Airway epithelial cell (primary cell): ENCODE results near the gene DNAAF1. TPM values are rescaled to one million over a fixed set of nuclear protein-coding genes. Genes with fewer than 3 reads are reported as not detected.

Experiments used
- total RNA-seq: library from RNA; depleted of rRNA; stranded (reverse); fragments of >200 nt; gene quantifications from 2 replicates; pipeline ENCODE4 v1.2.3, GENCODE V29; 2015

Gene DNAAF1
- not detected in 2 replicates for total RNA-seq

DNA sequence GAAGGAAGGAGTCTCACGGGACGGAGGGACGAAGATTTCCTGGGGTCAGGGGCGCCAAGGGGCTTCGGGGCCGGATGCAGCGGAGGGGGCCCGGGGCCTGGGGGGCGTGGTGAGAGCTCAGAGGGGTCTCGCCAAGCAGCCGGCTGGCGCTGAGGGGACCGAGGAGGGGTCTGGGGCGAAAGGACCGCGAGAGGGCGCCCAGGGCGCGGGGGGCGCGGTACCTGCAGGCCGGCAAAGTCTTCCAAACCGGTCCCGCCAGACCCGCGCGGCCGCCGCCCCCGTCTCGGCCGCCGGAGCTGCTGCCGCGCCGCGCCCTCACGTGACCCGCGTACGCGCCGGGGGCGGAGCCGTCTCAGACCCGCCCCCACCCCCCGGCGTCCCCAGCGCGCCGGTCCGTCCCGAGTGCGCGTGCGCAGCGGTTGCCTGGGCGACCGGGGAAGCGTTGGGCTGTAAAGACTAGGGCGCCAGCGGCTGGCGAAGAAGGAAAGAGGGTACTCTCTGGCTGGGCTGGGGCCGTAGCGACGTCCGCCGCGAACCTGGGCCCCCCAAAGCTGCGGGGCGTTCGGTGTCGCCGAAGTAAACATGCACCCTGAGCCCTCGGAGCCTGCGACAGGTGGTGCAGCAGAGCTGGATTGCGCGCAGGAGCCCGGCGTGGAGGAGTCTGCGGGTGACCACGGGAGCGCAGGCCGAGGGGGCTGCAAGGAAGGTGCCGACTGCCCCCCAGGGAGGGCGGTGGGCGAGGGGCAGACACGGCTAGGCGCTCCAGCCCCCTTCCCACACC, at the start of gene DNAAF1, which contains the start of gene HSDL1:
DNAAF1 (plus strand) TSS at position 450 of the 781 bp plus-strand sequence; CDS start at position 583, 133 bp downstream.
HSDL1 (minus strand) TSS at position 319 of the 781 bp plus-strand sequence. CDS start 13,856 bp downstream, outside the sequence.

DNA sequence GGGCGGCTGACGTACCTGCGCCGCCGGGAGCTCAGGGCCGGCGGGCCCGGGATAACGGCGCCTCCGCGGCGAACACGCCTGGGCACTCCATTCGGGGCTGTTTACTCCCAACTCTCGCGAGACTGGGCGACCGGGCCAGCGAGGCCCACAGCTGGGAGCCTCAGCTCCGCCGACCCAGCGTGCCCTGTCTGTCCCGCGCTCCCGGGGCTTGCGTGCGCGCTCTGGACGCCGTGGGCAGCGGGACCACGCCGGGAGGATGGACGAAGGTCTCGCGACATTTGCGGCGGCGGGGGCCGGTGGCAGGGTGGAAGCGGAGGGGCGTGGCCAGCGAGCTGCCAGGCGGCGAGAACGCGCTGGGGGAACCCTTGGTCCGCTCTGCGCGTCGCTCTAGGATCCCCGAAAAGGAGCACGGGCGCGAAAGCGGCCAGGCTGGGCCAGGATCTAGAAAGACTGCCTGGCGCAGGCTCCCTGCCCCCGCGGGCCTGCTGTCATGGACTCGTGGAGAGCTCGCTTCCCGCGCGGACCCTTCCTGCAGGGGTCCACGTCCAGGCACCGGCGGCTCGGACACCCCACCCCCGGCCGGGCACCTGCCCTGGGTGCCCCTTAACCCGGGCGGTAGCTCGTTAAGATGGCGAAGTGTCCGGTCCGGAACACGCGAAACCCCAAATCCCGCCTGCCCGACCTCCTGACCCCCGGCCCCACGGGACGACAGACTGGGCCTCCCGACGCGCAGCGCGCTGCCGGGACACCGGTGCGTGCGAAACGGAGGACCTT, 28.2 kb upstream of the DNAAF1 start, which contains the start of gene MBTPS1:
MBTPS1 (minus strand) TSS at position 223 of the 774 bp plus-strand sequence. CDS start 15,159 bp downstream, outside the sequence.

GRCh38 chr16:84186685-84187437, 41.8 kb downstream of the DNAAF1 start, which contains the start of gene TAF1C:
TSS of gene TAF1C (minus strand) at chr16:84187057. CDS start at chr16:84184988, 2,069 bp downstream.

DNA sequence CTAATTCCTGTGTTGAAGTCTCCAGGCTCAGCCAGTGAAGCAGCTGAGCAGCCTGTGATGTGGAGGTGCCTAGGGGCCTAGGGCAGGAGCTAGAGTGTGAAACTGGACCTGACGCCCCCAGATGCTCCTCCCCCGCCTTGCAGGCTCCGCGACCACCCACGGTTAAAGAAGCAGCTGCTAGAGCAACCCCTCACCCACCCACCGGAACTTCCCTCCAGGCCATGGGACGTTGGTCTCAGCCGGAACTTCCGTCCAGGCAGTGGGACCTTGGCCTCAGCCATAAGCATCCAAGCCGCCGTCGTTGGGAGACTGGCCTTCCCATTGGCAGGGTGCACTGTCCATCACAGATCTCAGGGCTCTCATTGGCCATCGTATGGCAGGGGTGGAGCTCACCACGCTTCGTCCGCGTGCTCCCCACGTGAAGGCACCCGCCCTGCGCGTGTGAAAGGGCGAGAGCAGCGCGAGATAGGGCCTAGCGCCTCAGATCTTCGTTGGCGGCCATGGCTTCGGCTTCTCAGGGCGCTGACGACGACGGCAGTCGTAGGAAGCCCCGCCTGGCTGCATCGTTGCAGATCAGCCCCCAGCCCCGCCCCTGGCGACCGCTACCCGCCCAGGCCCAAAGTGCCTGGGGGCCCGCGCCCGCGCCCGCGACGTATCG, 45.8 kb downstream of the DNAAF1 start, which contains the start of gene ADAD2:
ADAD2 (plus strand) TSS at position 427 of the 658 bp plus-strand sequence; CDS start at position 501, 74 bp downstream.

Other genes with a start within 250 kb of the DNAAF1 start
- gene MLYCD, start 246.2 kb upstream of the DNAAF1 start, total RNA-seq, result 1.6 and 2.4 TPM in 2 replicates
- 3.5 and 3.9 TPM in 2 replicates for gene OSGIN1, start 192.1 kb upstream of the DNAAF1 start, total RNA-seq
- gene NECAB2, start 177.1 kb upstream of the DNAAF1 start, total RNA-seq, result 0.42 TPM in 1 of 2 replicates, not detected in the other
- gene SLC38A8, start 102.5 kb upstream of the DNAAF1 start, total RNA-seq, result not detected in 2 replicates
- 46.6 and 56.8 TPM in 2 replicates for gene MBTPS1, start 28.4 kb upstream of the DNAAF1 start, total RNA-seq
- 7.3 and 11.7 TPM in 2 replicates for gene HSDL1, start 131 bp upstream of the DNAAF1 start, total RNA-seq
- gene TAF1C, start 41.7 kb downstream of the DNAAF1 start, total RNA-seq, result 21.2 and 21.4 TPM in 2 replicates
- not detected in 2 replicates for gene ADAD2, start 45.8 kb downstream of the DNAAF1 start, total RNA-seq
- gene KCNG4, start 94.7 kb downstream of the DNAAF1 start, total RNA-seq, result not detected in 2 replicates
- 0.09 and 0.14 TPM in 2 replicates for gene WFDC1, start 149.6 kb downstream of the DNAAF1 start, total RNA-seq
- gene ATP2C2, start 223.2 kb downstream of the DNAAF1 start, total RNA-seq, result 12.9 and 20.0 TPM in 2 replicates